Measurements from ENCODE around the gene METTL14.

Gene METTL14

GRCh38 chr4:118749347-118749988 lies 64.3 kb downstream of the METTL14 start:
- Histone ChIP-seq H3K9me3 (ENCODE audit: control insufficient read depth, insufficient read depth, low read length) (no peaks in the 10 kb centered on the region), H3K27me3 (ENCODE audit: control insufficient read depth, insufficient read depth, low read length) (no peaks in the 10 kb centered on the region), H3K4me1 (ENCODE audit: control insufficient read depth, insufficient read depth, low read length) (no peaks in the 10 kb centered on the region), H3K4me3 (ENCODE audit: low read length) (no peak overlapping the region), H3K36me3 (ENCODE audit: control insufficient read depth, insufficient read depth, low read length) (peaks cover 4% of the 10 kb centered on the region; the same call in 1 of the 2 replicates), H3K27ac (ENCODE audit: low read length) (no peak overlapping the region)
- DNase-seq (ENCODE audit: low read depth, low spot score), result no peak
- WGBS (ENCODE audit: insufficient coverage, insufficient read length), result no CpG with 5 or more reads among the region's 5 CpGs

- Histone ChIP-seq H3K36me3 (ENCODE audit: control insufficient read depth, insufficient read depth, low read length) (peaks cover 4% of the 10 kb centered on the region; the same call in 1 of the 2 replicates), H3K4me1 (ENCODE audit: control insufficient read depth, insufficient read depth, low read length) (no peaks in the 10 kb centered on the region), H3K4me3 (ENCODE audit: low read length) (no peak overlapping the region), H3K27ac (ENCODE audit: low read length) (no peak overlapping the region), H3K27me3 (ENCODE audit: control insufficient read depth, insufficient read depth, low read length) (no peaks in the 10 kb centered on the region), H3K9me3 (ENCODE audit: control insufficient read depth, insufficient read depth, low read length) (no peaks in the 10 kb centered on the region)
- no peak for DNase-seq (ENCODE audit: low read depth, low spot score)
- no CpG with 5 or more reads among the region's 2 CpGs for WGBS (ENCODE audit: insufficient coverage, insufficient read length)
Observed at GRCh38 chr4:118751629-118752323, 66.6 kb downstream of the METTL14 start.

GRCh38 chr4:118752551-118752950 lies 67.4 kb downstream of the METTL14 start:
- Histone ChIP-seq H3K9me3 (ENCODE audit: control insufficient read depth, insufficient read depth, low read length) (no peaks in the 10 kb centered on the region), H3K27ac (ENCODE audit: low read length) (no peak overlapping the region), H3K27me3 (ENCODE audit: control insufficient read depth, insufficient read depth, low read length) (no peaks in the 10 kb centered on the region), H3K4me3 (ENCODE audit: low read length) (no peak overlapping the region), H3K4me1 (ENCODE audit: control insufficient read depth, insufficient read depth, low read length) (no peaks in the 10 kb centered on the region), H3K36me3 (ENCODE audit: control insufficient read depth, insufficient read depth, low read length) (peaks cover 4% of the 10 kb centered on the region; the same call in 1 of the 2 replicates)
- no CpG with 5 or more reads among the region's 2 CpGs for WGBS (ENCODE audit: insufficient coverage, insufficient read length)
- DNase-seq (ENCODE audit: low read depth, low spot score), result no peak

- Histone ChIP-seq H3K27ac (ENCODE audit: low read length) (no peak overlapping the region), H3K36me3 (ENCODE audit: control insufficient read depth, insufficient read depth, low read length) (peaks cover 4% of the 10 kb centered on the region; the same call in 1 of the 2 replicates), H3K4me1 (ENCODE audit: control insufficient read depth, insufficient read depth, low read length) (no peaks in the 10 kb centered on the region), H3K27me3 (ENCODE audit: control insufficient read depth, insufficient read depth, low read length) (no peaks in the 10 kb centered on the region), H3K9me3 (ENCODE audit: control insufficient read depth, insufficient read depth, low read length) (no peaks in the 10 kb centered on the region), H3K4me3 (ENCODE audit: low read length) (no peak overlapping the region)
- DNase-seq (ENCODE audit: low read depth, low spot score), result no peak
Observed at GRCh38 chr4:118753096-118753495, 67.9 kb downstream of the METTL14 start.

GRCh38 chr4:118753685-118754084 lies 68.5 kb downstream of the METTL14 start:
- WGBS (ENCODE audit: insufficient coverage, insufficient read length), result no CpG with 5 or more reads among the region's 1 CpG
- no peaks in the 10 kb centered on the region for H3K4me1 ChIP-seq (ENCODE audit: control insufficient read depth, insufficient read depth, low read length)
- H3K36me3 ChIP-seq (ENCODE audit: control insufficient read depth, insufficient read depth, low read length), result peaks cover 4% of the 10 kb centered on the region; the same call in 1 of the 2 replicates
- no peaks in the 10 kb centered on the region for H3K9me3 ChIP-seq (ENCODE audit: control insufficient read depth, insufficient read depth, low read length)
- no peak overlapping the region for H3K27ac ChIP-seq (ENCODE audit: low read length)
- DNase-seq (ENCODE audit: low read depth, low spot score), result no peak
- H3K4me3 ChIP-seq (ENCODE audit: low read length), result no peak overlapping the region
- H3K27me3 ChIP-seq (ENCODE audit: control insufficient read depth, insufficient read depth, low read length), result no peaks in the 10 kb centered on the region

- Histone ChIP-seq H3K27me3 (ENCODE audit: control insufficient read depth, insufficient read depth, low read length) (no peaks in the 10 kb centered on the region), H3K4me3 (ENCODE audit: low read length) (no peak overlapping the region), H3K9me3 (ENCODE audit: control insufficient read depth, insufficient read depth, low read length) (no peaks in the 10 kb centered on the region), H3K36me3 (ENCODE audit: control insufficient read depth, insufficient read depth, low read length) (peaks cover 4% of the 10 kb centered on the region; the same call in 1 of the 2 replicates), H3K4me1 (ENCODE audit: control insufficient read depth, insufficient read depth, low read length) (no peaks in the 10 kb centered on the region), H3K27ac (ENCODE audit: low read length) (no peak overlapping the region)
- DNase-seq (ENCODE audit: low read depth, low spot score), result no peak
- no CpG with 5 or more reads among the region's 2 CpGs for WGBS (ENCODE audit: insufficient coverage, insufficient read length)
Observed at GRCh38 chr4:118754890-118755289, 69.7 kb downstream of the METTL14 start.

- H3K27ac ChIP-seq (ENCODE audit: low read length), result no peak overlapping the region
Observed at GRCh38 chr4:118755438-118756226, 70.4 kb downstream of the METTL14 start.

GRCh38 chr4:118756429-118756828 lies 71.2 kb downstream of the METTL14 start:
- Histone ChIP-seq H3K4me1 (ENCODE audit: control insufficient read depth, insufficient read depth, low read length) (no peaks in the 10 kb centered on the region), H3K27ac (ENCODE audit: low read length) (no peak overlapping the region), H3K9me3 (ENCODE audit: control insufficient read depth, insufficient read depth, low read length) (no peaks in the 10 kb centered on the region), H3K36me3 (ENCODE audit: control insufficient read depth, insufficient read depth, low read length) (peaks cover 3% of the 10 kb centered on the region; the same call in 1 of the 2 replicates), H3K27me3 (ENCODE audit: control insufficient read depth, insufficient read depth, low read length) (no peaks in the 10 kb centered on the region), H3K4me3 (ENCODE audit: low read length) (no peak overlapping the region)
- DNase-seq (ENCODE audit: low read depth, low spot score), result no peak
- no CpG with 5 or more reads among the region's 3 CpGs for WGBS (ENCODE audit: insufficient coverage, insufficient read length)

More at GRCh38 chr4:118755438-118756226, 70.4 kb downstream of the METTL14 start:
- no peak for DNase-seq (ENCODE audit: low read depth, low spot score)
- WGBS (ENCODE audit: insufficient coverage, insufficient read length), result no CpG with 5 or more reads among the region's 2 CpGs
- H3K4me1 ChIP-seq (ENCODE audit: control insufficient read depth, insufficient read depth, low read length), result no peaks in the 10 kb centered on the region
- H3K9me3 ChIP-seq (ENCODE audit: control insufficient read depth, insufficient read depth, low read length), result no peaks in the 10 kb centered on the region
- no peaks in the 10 kb centered on the region for H3K27me3 ChIP-seq (ENCODE audit: control insufficient read depth, insufficient read depth, low read length)
- H3K4me3 ChIP-seq (ENCODE audit: low read length), result no peak overlapping the region
- peaks cover 4% of the 10 kb centered on the region; the same call in 1 of the 2 replicates for H3K36me3 ChIP-seq (ENCODE audit: control insufficient read depth, insufficient read depth, low read length)

GRCh38 chr4:118756958-118757357 lies 71.8 kb downstream of the METTL14 start:
- DNase-seq (ENCODE audit: low read depth, low spot score), result no peak
- Histone ChIP-seq H3K4me1 (ENCODE audit: control insufficient read depth, insufficient read depth, low read length) (no peaks in the 10 kb centered on the region), H3K9me3 (ENCODE audit: control insufficient read depth, insufficient read depth, low read length) (no peaks in the 10 kb centered on the region), H3K4me3 (ENCODE audit: low read length) (no peak overlapping the region), H3K36me3 (ENCODE audit: control insufficient read depth, insufficient read depth, low read length) (no peaks in the 10 kb centered on the region; the same call in 1 of the 2 replicates), H3K27ac (ENCODE audit: low read length) (no peak overlapping the region), H3K27me3 (ENCODE audit: control insufficient read depth, insufficient read depth, low read length) (no peaks in the 10 kb centered on the region)
- WGBS (ENCODE audit: insufficient coverage, insufficient read length), result no CpG with 5 or more reads among the region's 1 CpG

- no peaks in the 10 kb centered on the region; the same call in 1 of the 2 replicates for H3K36me3 ChIP-seq (ENCODE audit: control insufficient read depth, insufficient read depth, low read length)
- no peak overlapping the region for H3K4me3 ChIP-seq (ENCODE audit: low read length)
- WGBS (ENCODE audit: insufficient coverage, insufficient read length), result no CpG with 5 or more reads among the region's 2 CpGs
- H3K27me3 ChIP-seq (ENCODE audit: control insufficient read depth, insufficient read depth, low read length), result no peaks in the 10 kb centered on the region
- no peaks in the 10 kb centered on the region for H3K4me1 ChIP-seq (ENCODE audit: control insufficient read depth, insufficient read depth, low read length)
- no peaks in the 10 kb centered on the region for H3K9me3 ChIP-seq (ENCODE audit: control insufficient read depth, insufficient read depth, low read length)
- DNase-seq (ENCODE audit: low read depth, low spot score), result no peak
- no peak overlapping the region for H3K27ac ChIP-seq (ENCODE audit: low read length)
Observed at GRCh38 chr4:118757761-118758251, 72.6 kb downstream of the METTL14 start.
